ENCODE results near the gene DRAXIN. TPM values are rescaled to one million over a fixed set of nuclear protein-coding genes. Genes with fewer than 3 reads are reported as not detected.

Gene DRAXIN
- polyA plus RNA-seq, 1 of the 3 experiments (the other 2 are of a cell fraction), result 0.97 TPM

- ChIA-PET POLR2A (interaction anchor here (0.6 kb wide), 1 partner anchor 531 kb away, joined by 3 read pairs; no protein-coding TSS in a partner anchor), CTCF (interaction anchor here (0.8 to 4.0 kb wide), 4 partner anchors 17 to 77 kb away, joined by 3 to 18 read pairs (median 4); partner anchors contain the start of gene FBXO6)
- Histone ChIP-seq H3K27me3 (ENCODE audit: insufficient read depth) (no peaks in the 10 kb centered on the region), H3F3A (replicated peaks; ENCODE audit: insufficient read depth) (no peaks in the 10 kb centered on the region), H3K9me2 (no peaks in the 10 kb centered on the region), H3K4me2 (no peak overlapping the region), H3K36me3 (replicated peaks in 1 of 2; ENCODE audit: control insufficient read depth in 1 of 2, insufficient read depth in 2 of 2, low read length in 1 of 2) (no peaks in the 10 kb centered on the region), H3K9me3 (no peaks in the 10 kb centered on the region), H3K79me2 (ENCODE audit: insufficient read depth) (no peaks in the 10 kb centered on the region), H3K4me3 (ENCODE audit: low read depth in 2 of 2, low read length in 1 of 2) (no peak overlapping the region), H3K27ac (ENCODE audit: low read depth in 2 of 2, low read length in 1 of 2) (no peak overlapping the region), H3K9ac (no peak overlapping the region), H3K4me1 (ENCODE audit: control insufficient read depth in 1 of 2, insufficient read depth in 2 of 2, low read depth in 1 of 2, low read length in 1 of 2) (no peaks in the 10 kb centered on the region), H4K20me1 (ENCODE audit: insufficient read depth) (no peaks in the 10 kb centered on the region), H2AFZ (ENCODE audit: low read depth) (no peak overlapping the region)
- DNase-seq, result no peak
- 85% methylated on average over 4 of the region's 4 CpGs for WGBS (ENCODE audit: low lambda C conversion rate)
- TF ChIP-seq JUND (IDR thresholded peaks at IDR 0.05), result no peak
These were observed 35.6 kb downstream of the DRAXIN start for GRCh38 chr1:11727119-11727518.

GRCh38 chr1:11728126-11728806 lies 36.8 kb downstream of the DRAXIN start:
- H3K79me2 ChIP-seq (ENCODE audit: insufficient read depth), result no peaks in the 10 kb centered on the region
- H3F3A ChIP-seq (replicated peaks; ENCODE audit: insufficient read depth), result no peaks in the 10 kb centered on the region
- H3K36me3 ChIP-seq (replicated peaks in 1 of 2; ENCODE audit: control insufficient read depth in 1 of 2, insufficient read depth in 2 of 2, low read length in 1 of 2), result no peaks in the 10 kb centered on the region
- H3K9me3 ChIP-seq, result no peaks in the 10 kb centered on the region
- no peaks in the 10 kb centered on the region for H3K4me1 ChIP-seq (ENCODE audit: control insufficient read depth in 1 of 2, insufficient read depth in 2 of 2, low read depth in 1 of 2, low read length in 1 of 2)
- ChIA-PET POLR2A (no interaction called here), CTCF (interaction anchor here (1.3 to 1.4 kb wide), 2 partner anchors 9 to 12 kb away, joined by 3 read pairs; no protein-coding TSS in a partner anchor)
- H2AFZ ChIP-seq (ENCODE audit: low read depth), result no peak overlapping the region
- WGBS (ENCODE audit: low lambda C conversion rate), result 74% methylated on average over 3 of the region's 4 CpGs
- H3K27me3 ChIP-seq (ENCODE audit: insufficient read depth), result no peaks in the 10 kb centered on the region
- no peak overlapping the region for H3K4me2 ChIP-seq
- H3K27ac ChIP-seq (ENCODE audit: low read depth in 2 of 2, low read length in 1 of 2), result no peak overlapping the region
- H4K20me1 ChIP-seq (ENCODE audit: insufficient read depth), result no peaks in the 10 kb centered on the region
- H3K9me2 ChIP-seq, result no peaks in the 10 kb centered on the region
- no peak overlapping the region for H3K9ac ChIP-seq
- no peak overlapping the region for H3K4me3 ChIP-seq (ENCODE audit: low read depth in 2 of 2, low read length in 1 of 2)
- no peak for DNase-seq
- TF ChIP-seq USF2 (IDR thresholded peaks at IDR 0.05; ENCODE audit: borderline replicate concordance, low read depth, low read length) (no peak), RXRA (IDR thresholded peaks at IDR 0.05; ENCODE audit: borderline replicate concordance, low read depth) (no peak), SIN3A (IDR thresholded peaks at IDR 0.05; ENCODE audit: borderline replicate concordance, low read depth, low read length) (no peak), GATA2 (CRISPR knock-in tag; IDR thresholded peaks at IDR 0.05) (no peak), CTCF (IDR thresholded peaks at IDR 0.05) (no peak), ZBTB33 (IDR thresholded peaks at IDR 0.05; ENCODE audit: borderline replicate concordance, low read depth) (no peak), EP300 (IDR thresholded peaks at IDR 0.05; ENCODE audit: borderline replicate concordance in 1 of 2, low read depth in 1 of 2, low read length in 1 of 2) (no peak), RCOR1 (IDR thresholded peaks at IDR 0.05; ENCODE audit: low read length) (no peak), TCF12 (IDR thresholded peaks at IDR 0.05) (no peak), USF1 (IDR thresholded peaks at IDR 0.05; ENCODE audit: borderline replicate concordance, low read depth) (no peak), SMC3 (IDR thresholded peaks at IDR 0.05; ENCODE audit: low read depth, low read length) (no peak), GABPA (IDR thresholded peaks at IDR 0.05; ENCODE audit: low read depth) (no peak), TAF1 (IDR thresholded peaks at IDR 0.05; ENCODE audit: borderline replicate concordance, low read depth, low read length) (no peak), JUND (IDR thresholded peaks at IDR 0.05) (no peak), FOXJ3 (CRISPR knock-in tag; IDR thresholded peaks at IDR 0.05) (no peak)

Measured in SK-N-SH (cell line).